ENCODE measurements around the gene PPP6R2. TPM values are rescaled to one million over a fixed set of nuclear protein-coding genes. Genes with fewer than 3 reads are reported as not detected.
"Not testable (repeated sequence)": the region's sequence is repeated elsewhere in the genome, so short reads cannot be mapped to it uniquely, and the experiment has no call there.

PPP6R2 gene
- total RNA-seq, 1 donor from 2014 or later: 45.2 TPM

DNA sequence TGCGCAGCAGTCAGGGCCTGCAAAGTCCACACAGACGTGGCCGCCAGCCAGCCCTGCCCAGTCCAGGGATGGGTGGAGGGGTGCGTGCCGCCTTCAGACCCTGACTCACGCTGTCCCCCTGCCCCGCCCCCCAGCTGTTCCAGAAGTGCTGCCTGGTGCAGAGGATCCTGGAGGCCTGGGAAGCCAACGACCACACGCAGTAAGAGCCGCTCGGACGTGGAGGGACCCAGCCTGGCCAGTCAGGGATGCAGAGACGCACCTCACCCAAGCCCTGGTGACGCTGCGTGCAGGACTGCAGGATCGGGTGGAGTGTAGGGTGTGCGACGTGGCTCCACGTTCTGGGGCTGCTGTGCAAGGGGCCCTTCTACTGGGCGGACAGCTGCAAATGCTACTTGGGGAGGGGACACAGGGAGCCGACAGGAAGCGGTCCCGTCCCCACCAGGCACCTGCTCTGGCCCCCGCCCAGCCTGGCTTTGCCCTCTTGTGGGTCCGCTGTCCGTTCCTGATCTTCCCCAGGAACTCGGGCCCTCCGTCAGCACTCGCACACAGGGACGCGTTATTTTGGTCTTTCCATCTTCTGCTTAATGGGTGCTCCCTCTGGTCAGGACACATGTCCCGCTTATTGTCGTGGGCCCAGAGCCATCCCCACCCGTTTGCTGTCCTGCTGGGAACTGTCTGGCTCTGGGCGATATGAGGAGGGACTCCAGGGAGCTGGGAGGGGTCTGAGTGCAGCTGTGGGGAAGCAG is 89.2 kb downstream of the PPP6R2 start:
- DNase-seq (ENCODE audit: low read depth): no peak
- Histone ChIP-seq H3K27me3 (ENCODE audit: control insufficient read depth, insufficient read depth, low read length) (no peaks in the 10 kb centered on the region), H3K4me3 (ENCODE audit: low read depth, low read length) (no peak overlapping the region), H3K36me3 (ENCODE audit: control insufficient read depth, insufficient read depth, low read length) (peaks cover 4% of the 10 kb centered on the region)
- TF ChIP-seq, protein P1, sequence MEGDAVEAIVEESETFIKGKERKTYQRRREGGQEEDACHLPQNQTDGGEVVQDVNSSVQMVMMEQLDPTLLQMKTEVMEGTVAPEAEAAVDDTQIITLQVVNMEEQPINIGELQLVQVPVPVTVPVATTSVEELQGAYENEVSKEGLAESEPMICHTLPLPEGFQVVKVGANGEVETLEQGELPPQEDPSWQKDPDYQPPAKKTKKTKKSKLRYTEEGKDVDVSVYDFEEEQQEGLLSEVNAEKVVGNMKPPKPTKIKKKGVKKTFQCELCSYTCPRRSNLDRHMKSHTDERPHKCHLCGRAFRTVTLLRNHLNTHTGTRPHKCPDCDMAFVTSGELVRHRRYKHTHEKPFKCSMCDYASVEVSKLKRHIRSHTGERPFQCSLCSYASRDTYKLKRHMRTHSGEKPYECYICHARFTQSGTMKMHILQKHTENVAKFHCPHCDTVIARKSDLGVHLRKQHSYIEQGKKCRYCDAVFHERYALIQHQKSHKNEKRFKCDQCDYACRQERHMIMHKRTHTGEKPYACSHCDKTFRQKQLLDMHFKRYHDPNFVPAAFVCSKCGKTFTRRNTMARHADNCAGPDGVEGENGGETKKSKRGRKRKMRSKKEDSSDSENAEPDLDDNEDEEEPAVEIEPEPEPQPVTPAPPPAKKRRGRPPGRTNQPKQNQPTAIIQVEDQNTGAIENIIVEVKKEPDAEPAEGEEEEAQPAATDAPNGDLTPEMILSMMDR (IDR thresholded peaks at IDR 0.05; ENCODE audit: insufficient read depth, low read length, poor library complexity, severe bottlenecking): no peak

DNA sequence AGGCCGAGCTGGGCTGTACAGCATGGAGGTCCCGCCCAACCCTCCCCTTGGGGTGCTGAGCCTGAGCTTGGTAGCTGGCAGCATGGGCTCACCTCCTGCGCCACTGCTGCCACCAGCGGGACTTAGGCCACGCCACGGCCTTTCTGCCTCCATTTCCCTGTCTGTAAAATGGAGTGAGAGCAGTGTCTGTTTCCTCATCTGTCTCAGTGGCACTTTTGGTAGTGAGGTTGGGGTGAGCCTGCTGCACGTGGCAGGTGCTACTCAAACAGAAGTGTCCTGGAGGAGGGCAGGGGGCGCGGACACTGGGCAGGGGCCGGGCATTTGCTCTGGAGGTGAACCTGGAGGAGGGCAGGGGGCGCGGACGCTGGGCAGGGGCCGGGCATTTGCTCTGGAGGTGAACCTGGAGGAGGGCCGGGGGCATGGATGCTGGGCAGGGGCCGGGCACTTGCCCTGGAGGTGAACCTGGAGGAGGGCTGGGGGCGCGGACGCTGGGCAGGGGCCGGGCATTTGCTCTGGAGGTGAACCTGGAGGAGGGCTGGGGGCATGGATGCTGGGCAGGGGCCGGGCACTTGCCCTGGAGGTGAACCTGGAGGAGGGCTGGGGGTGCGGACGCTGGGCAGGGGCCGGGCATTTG is 89.9 kb downstream of the PPP6R2 start:
- H3K36me3 ChIP-seq (ENCODE audit: control insufficient read depth, insufficient read depth, low read length); DNase-seq (ENCODE audit: low read depth); H3K4me3 ChIP-seq (ENCODE audit: low read depth, low read length); H3K27me3 ChIP-seq (ENCODE audit: control insufficient read depth, insufficient read depth, low read length): not testable (repeated sequence)

DNA sequence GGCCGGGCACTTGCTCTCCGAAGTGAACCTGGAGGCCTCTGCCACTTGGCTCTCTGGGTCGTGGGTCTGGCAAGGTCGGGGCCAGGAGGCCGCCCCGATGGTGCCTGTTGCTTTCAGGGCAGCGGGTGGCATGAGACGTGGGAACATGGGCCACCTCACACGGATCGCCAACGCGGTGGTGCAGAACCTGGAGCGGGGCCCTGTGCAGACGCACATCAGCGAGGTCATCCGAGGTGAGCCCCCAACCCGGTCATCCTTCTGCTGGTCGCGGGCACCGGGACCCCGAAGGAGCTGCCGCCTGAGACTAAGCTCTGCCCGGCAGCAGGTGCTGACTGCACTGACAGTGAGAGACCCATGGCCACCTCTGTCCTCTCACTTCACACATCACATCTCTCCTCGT is 91.7 kb downstream of the PPP6R2 start:
- no peak for DNase-seq (ENCODE audit: low read depth)
- peaks cover 4% of the 10 kb centered on the region for H3K36me3 ChIP-seq (ENCODE audit: control insufficient read depth, insufficient read depth, low read length)
- no peak overlapping the region for H3K4me3 ChIP-seq (ENCODE audit: low read depth, low read length)
- TF ChIP-seq, protein P1 (IDR thresholded peaks at IDR 0.05; ENCODE audit: insufficient read depth, low read length, poor library complexity, severe bottlenecking): no peak
- no peaks in the 10 kb centered on the region for H3K27me3 ChIP-seq (ENCODE audit: control insufficient read depth, insufficient read depth, low read length)

DNA sequence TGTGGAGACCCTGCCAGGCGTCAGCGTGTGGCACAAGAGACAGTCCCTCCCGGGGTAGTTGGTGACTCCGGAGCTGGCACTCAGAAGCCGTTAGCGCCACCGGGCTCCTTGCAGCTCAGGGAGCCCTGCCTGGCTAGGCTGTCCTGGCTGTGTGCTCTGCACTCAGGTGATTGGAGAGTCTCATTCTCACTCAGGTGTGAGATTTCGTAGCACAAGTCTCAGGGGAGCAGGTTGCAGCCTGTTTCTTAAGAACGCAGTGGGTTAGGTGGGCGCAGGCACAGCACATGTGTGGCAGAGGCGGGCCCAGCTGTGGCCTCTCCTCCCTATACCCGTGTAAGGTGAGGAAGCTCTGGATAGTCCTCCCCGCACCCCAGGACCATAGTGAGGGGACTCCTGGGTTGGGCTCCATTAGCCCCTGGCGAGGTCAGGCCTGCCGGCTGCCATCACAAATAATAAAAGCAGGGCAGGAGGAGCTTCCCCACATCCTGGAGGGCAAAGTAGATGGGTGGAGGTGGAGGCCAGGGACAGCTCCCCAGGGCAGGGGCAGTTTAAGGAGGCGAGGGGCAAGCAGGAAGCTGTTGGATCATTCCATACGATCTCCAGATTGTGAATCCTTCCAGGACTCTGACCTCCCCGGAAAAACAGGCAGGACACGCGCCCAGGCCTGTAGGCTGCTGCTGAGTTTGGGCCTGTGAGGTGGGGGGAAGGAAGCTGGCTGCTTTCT is 92.3 kb downstream of the PPP6R2 start:
- H3K36me3 ChIP-seq (ENCODE audit: control insufficient read depth, insufficient read depth, low read length): peaks cover 3% of the 10 kb centered on the region
- TF ChIP-seq, protein P1 (IDR thresholded peaks at IDR 0.05; ENCODE audit: insufficient read depth, low read length, poor library complexity, severe bottlenecking): no peak
- DNase-seq (ENCODE audit: low read depth): no peak
- H3K4me3 ChIP-seq (ENCODE audit: low read depth, low read length): no peak overlapping the region
- no peaks in the 10 kb centered on the region for H3K27me3 ChIP-seq (ENCODE audit: control insufficient read depth, insufficient read depth, low read length)

DNA sequence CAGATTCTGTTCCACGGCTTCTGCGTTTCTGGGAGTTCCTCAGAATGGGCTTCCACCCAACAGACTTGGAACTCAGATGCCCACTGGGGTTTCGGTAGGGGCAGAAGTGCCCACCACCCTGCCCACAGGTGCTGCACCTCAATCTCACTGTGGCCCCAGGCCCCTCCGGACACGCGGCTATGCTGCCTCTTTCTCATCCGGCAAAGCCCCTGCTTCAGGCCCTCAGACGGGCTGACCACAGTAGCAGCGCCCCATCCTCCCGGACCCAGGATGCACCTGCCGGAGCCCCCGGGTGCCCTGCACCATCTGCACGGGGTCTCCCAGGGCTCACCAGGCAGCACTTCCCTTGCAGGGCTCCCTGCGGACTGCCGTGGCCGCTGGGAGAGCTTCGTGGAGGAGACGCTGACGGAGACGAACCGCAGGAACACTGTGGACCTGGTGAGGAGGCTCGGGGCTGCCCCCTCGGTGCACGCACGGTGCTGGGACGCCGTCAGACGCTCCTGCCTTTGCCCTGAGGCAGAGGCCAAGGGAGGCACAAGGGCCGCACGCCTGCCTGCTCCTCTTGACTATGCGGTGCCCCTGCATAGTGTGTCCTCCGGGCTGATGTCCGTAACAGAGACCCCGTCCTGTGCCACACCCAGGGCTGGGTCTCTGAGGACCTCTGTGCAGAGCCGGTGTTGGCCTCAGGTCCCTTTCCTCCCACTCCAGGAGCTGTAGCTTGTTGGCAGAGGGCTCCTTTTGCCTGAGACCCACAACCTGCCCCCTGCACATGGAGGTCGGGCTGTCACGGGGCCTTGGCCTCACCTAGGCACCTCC is 93.1 kb downstream of the PPP6R2 start:
- no peak for DNase-seq (ENCODE audit: low read depth)
- TF ChIP-seq, protein P1 (IDR thresholded peaks at IDR 0.05; ENCODE audit: insufficient read depth, low read length, poor library complexity, severe bottlenecking): no peak
- H3K27me3 ChIP-seq (ENCODE audit: control insufficient read depth, insufficient read depth, low read length): no peaks in the 10 kb centered on the region
- peaks cover 2% of the 10 kb centered on the region for H3K36me3 ChIP-seq (ENCODE audit: control insufficient read depth, insufficient read depth, low read length)
- H3K4me3 ChIP-seq (ENCODE audit: low read depth, low read length): no peak overlapping the region

Data from kidney epithelial cell (primary cell).